HG02610 (cell line): ENCODE data around the gene CTBP1.
A peak's percentile ranks its signal among the peaks of the same experiment; 100 is the strongest.

ENCODE experiments used
- ATAC-seq: cut with Tn5 transposase; IDR thresholded peaks from one replicate; pipeline ENCODE4 v1.9.1; 2021; ENCODE audit warnings: mild to moderate bottlenecking, moderate library complexity; ENCODE audit not compliant: unreplicated experiment

The CTBP1 gene

DNA sequence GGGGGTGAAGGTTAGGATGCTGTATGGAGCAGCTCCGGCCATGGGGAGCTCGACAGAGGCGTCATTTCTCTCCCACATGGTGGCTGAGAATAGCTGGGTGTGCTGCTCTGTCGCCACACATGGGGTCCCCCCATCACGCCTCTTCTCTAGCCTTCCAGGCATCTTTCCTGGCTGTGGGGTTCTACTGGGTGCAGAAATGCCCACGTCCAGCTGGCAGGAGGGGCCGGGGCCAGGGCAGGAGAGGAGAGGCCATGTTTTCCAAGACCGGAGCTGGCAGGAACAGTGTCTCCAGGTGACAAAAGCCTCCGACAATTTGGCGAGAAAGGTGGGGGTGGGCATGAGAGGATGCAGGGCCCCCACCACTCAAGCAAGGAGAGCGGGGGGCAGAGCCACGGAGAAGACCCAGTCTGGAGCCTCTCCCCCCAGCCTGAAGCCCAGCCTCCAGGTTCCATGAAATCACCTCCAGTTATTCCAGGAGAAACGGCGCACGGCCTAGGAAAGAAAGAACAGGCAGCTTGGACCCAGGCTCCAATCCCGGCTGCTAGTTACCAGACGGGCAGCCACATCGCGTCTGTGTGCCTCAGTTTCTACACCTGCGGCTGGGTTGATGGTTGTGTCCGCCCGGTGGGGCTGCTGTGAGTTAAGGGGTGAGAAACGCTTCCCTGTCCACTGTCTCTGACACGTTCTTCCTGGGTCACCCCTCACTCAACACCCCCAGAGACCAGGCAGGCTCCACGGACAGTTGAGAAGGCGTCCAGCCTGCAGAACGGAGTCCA is 49.2 kb downstream of the CTBP1 start:
- ATAC-seq, result no peak

DNA sequence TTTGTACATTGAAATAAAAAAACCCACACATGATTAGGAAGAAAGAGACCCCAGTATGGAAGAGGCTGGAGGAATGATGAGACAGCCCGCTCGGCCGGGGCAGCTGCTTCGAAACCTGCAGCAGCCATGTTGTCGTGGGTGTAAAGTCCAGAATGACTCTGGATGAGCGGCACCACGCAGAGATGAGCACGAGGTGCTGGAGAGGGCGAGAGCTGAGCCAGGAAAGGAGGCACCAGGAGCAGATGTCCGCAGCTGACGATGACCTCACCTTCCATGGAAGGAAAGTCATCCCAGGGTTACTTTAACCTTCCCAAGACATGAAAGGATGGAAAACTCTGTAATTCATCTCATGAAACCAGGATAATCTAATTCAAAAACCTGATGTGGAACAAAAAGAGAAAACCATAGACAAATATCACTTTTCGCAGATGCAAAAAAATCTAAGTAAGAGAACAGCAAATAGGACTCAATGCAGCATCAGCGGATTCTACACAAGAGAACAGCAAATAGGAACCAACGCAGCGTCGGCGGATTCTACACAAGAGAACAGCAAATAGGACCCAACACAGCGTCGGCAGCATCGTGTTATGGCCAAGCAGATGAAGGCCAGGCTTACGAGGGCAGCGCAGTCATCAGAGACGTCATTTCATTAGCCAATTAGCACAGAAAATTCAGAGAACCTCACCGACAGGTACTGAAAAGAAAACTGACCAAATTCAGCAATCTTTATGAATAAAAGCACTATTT is 50.7 kb downstream of the CTBP1 start:
- no peak for ATAC-seq

DNA sequence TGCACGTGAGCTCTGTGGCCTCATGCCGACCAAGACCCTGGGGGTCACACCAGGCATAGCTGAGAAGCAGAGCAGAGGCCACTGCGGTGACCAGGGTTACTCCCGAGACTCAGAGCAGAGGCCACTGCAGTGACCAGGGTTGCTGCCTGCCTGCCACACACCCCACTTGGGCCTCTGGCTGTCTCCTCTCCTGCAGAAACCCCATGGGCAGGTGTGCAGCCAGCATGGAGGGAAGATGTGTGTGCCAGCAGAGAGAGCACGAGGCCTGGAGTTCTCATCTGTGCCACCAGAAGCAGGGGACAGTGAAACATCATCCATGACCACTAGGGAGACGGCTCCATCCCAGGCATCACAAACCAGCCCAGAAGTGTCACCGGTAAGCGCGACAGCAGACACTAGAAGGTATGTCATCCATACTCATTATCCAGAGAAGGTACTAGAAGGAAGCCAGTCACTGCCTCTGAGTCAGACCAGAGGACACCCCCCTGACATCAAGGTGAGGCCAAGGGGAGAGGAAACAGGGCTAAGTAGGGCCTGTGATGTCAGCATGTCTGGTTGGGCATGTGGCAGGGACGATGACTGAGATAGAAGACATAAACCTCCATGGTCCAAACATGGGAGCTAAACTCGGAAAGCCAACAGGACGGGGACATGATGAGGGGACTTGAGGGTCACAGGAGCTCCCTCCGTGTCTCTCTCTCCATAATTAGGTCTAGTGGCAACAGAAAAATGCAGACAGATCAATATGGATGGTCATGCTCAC is 52.3 kb downstream of the CTBP1 start:
- no peak for ATAC-seq

DNA sequence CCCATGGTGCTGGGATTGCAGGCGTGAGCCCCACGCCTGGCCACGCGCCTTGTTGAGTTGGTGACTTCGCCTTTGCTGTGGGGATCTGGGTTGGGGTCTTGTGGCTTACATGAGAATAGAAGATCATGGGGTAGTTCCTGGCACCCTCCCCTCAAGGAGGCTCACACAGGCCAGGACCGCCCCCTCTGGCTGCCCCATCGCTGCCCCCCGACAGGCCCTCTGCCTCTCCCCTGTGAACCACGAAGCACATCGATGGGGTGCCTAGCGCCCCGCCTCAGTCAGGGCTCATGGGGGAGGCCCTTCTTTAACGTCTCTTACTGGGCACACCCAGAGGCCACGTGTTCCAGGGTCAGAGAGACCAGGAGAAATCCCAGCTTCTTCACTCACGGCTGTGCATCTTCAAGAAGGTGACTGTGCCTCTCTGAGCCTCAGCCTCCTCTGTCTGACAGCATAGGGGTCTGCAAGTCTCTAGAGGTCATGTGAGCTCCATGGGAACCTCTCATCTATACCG is 53.0 kb downstream of the CTBP1 start:
- no peak for ATAC-seq

DNA sequence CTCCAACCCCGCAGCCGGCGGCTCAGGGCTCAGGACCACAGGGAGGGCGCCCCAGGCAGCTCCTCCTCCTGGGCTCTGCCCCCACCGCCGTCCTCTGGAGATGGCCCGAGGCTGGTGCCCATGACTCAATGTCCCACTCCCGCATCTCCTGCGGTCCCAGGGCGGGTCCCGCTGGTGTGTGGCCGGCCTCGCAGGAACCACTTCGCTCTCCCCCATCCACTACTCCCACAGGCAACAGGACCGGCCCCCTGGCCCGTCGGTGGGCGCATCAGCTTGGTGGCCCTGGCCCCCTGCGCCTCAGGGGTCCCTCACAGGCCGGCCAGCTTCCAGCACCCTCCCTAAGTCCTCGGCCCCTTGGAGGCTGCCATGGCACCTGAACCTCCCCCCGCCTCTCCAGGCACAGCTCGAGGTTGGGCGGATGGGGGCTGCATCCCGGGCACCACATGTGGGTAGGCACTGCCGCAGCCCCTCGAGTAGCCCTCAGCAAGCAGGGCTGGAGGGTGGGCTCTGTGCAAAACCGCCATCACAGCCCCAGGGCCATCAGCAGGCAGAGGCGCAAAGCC is 53.7 kb downstream of the CTBP1 start:
- no peak for ATAC-seq

DNA sequence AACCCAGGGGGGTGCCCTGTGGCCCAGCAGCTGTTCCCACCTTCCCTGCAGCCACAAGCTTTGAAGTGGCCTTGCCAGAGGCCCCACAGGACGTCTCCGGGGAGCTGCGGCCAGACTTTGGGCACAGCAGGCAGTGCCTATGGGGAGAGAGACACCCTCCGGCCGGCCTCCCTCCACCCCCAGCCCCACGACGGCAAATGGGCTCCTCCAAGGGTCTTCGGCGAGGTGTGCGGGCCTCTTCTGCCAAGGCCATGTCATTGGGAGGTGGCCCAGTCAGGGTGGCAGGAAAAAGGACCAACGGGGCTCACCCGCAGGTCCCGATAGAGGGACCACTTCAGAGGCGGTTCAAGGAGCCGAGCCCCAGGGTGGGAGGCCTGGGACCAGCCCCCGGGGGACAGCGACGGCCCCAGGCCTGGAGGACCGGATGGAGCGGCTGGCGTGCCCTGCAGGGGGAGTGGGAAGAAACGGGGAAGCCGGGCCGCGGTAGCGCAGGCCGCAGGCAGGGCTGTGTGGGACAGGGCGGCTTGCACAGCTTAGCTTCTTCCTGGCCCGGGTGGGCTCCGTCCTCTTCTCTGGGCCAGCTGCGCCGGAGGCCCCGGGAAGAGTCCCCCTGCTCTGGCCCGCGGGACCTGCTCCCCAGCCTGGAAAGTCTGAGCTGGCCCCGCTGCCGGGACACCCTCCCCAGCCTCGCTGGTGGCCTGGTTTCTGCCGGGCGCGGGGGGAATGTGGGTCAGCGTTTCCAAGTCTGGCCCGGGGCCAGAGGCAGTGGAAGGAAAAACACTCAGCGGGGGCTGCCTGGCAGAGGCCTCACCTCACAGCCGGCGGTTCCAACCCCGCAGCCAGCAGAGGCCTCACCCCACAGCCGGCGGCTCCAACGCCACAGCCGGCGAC is 54.7 kb downstream of the CTBP1 start:
- no peak for ATAC-seq

DNA sequence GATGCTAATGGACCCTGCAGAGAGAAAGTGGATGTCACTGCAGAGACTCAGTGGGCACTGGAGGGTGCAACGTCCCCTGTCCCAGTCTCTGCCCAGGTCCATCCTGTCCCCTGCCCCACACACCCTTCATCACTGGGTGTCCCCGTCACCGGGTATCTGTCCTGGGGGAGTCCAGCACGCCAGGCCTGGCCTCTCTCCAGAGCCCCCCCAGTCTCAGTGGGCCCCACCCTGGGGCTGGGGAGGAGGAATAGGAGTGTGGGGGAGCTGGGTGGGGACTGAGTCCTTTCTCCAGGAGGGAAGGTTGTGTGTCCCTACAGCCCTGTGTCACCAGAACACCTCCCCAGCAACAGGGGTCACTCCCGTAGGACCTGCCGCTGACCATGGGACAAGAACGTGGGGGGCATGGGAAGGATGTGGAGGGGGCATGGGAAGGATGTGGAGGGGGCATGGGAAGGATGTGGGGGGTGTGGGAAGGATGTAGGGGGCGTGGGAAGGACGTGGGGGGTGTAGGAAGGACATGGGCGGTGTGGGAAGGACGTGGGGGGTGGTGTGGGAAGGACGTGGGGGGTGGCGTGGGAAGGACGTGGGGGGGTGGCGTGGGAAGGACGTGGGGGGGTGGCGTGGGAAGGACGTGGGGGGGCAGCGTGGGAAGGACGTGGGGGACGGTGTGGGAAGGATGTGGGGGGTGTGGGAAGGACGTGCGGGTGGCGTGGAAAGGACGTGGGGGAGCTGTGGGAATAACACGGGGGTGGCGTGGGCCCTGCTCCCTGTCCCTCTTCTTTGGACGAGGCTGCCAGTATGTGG is 55.5 kb downstream of the CTBP1 start:
- no peak for ATAC-seq

DNA sequence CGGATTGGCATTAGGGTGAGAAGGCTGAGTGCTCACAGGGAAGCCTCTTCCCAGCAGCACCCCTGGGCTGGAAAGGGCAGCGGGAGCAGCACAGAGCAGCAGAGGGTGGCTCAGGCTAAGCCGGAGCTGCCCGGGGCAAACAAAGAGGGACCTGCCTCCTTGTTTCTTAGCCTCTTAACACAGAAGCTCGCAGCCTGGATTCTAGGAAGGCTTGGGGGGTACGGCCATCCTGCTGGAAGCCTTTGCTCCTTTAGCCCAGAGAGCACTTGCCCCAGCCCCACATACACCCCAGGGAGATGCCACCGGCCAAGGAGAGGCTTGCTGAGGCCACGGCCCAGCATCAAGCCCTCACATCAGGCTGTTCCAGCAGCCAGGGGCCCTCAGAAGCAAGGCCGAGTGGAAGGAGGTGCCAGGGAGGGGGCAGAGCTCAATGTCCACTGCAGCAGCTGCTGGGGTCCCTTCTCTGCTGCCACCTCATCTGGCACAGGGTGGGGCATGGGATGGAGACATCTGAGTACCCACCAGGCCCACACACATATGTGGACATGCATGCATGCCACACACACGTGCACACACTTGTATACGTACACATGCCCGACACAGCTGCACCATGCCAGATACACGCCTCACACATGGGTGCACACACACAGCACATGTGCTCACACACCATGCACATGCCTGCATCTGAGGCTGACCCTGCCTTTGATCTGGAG is 56.3 kb downstream of the CTBP1 start:
- no peak for ATAC-seq

DNA sequence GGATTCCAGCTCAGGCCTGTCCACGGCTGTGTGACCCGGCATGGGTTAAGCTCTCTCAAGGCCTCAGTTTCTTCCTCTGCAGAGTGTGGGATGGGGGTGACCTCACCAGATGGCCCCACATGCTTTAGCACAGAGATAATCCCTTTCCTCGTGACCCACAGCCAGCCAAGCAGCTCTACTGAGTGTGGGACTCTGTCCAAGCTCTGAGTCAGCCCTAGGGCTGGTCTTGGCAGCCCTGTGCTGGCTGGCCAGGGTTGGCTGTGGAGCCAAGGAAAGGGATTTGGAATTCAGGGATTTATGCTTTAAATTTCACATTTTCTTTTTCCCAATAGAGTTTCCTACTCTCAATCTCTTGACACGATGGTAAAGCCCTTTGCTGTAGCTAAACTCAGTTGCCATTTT is 56.8 kb downstream of the CTBP1 start:
- no peak for ATAC-seq

DNA sequence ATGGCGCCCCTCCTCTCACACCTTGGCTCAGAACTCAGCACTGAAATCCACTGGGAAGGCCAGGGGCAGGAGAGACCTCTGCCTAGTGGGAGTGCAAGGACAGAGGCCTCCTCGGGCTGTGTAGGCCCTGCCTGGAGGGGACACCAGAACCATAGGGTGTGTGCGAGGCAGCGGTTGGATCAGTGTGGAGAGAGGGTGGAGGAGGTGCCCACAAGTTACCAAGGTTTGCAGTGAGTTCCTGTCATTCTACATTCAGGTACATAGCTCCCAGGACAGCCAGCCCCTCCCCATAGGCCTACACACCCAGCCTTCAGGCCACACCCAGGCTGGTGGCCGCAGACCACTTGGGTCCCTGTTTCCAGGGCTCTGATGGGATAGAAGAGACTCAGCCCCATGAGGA is 57.3 kb downstream of the CTBP1 start:
- no peak for ATAC-seq

DNA sequence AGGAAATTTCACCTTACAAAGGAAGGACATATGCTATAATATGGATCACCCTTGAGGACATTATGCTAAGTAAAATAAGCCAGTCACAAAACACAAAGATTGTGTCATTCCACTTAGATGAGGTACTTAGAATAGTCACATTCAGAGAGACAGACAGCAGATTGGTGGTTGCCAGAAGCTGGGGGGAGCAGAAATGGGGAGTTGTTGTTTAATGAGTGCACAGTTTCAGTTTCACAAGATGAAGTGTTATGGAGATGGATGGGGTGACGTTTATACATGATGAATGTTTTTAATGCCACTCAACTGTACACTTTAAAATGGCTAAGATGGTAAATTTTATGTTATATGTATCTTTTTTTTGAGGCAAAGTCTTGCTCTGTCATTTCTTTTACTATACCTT is 61.7 kb downstream of the CTBP1 start:
- no peak for ATAC-seq

DNA sequence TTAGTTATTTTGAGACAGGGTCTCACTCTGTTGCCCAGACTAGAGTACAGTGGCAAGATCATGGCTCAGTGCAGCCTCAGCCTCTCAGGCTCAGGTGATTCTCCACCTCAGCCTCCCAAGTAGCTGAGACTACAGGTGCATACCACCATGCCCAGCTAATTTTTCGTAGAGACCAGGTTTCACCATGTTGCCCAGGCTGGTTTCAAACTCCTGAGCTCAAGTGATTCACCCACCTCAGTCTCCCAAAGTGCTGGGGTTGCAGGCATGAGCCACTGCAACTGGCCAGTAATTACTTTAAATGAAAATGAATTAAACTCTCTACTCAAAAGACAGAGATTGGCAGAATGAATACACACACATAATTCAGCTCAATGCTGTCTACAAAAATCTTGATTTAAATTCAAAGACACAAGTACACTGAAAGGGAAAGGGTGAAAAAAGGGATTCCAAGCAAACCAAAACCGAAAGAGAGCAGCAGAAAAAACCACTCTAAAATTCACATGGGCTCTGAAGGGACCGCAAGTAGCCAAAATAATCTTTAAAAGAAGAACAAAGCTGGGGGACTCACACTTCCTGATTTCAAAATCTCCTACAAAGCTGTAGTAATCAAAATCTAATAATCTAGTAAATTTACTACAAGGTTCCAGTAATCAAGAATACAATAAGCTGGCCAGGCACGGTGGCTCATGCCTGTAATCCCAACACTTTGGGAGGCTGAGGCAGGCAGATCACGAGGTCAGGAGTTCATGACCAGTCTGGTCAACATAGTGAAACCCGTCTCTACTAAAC is 64.8 kb downstream of the CTBP1 start:
- peak; percentile 53 for ATAC-seq

DNA sequence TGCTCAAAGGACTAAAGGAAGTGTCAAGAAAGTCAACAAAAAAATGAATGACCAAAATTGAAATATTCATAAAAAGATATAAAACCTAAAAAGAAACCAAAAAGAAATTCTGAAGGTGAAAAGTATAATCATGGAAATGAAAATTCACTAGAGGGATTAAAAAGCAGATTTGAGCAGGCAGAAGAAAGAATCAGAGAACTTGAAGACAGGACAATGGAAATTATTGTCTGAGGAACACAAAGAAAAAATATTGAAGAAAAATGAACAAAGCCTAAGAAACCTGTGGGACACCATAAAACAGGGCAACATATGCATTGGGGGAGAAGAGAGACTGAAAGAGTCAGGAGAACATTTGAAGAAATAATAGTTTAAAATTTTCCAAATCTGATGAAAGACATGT is 66.6 kb downstream of the CTBP1 start:
- no peak for ATAC-seq

DNA sequence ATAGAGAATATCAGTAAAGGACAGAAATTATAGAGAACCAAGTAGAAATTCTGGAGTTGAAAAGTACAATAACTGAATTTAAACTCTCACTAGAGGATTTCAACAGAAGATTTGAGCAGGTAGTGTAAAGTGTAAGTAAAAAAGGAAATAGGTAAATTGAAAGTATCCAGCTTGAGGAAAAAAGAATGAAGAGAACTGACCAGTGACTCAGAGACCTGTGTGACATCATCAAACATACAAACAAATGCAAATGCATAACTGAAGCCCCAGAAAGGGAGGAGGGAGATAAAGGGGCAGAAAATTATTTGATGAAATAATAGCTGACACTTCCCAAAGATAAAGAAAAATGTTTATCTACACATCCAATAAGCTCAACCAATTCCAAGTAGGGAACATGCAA is 68.3 kb downstream of the CTBP1 start:
- ATAC-seq, result no peak

DNA sequence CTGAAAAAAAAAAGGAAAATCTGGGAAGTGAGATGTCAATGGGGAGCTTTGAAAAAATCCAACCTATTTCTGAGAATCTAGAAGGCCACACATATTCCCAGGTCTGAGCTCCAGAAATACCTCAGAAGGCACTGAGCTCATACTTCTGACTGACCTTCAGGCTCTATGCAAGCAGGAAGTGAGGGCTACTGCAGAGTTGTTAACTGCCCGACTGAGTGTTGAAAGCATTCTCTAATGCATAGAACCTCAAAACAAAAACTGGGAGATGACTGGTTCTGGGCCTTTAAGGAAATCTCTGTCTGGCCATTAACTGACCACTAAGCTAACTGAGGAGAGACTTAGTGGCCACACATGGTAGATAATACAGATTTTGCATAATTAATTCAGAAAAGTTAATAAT is 69.0 kb downstream of the CTBP1 start:
- no peak for ATAC-seq

DNA sequence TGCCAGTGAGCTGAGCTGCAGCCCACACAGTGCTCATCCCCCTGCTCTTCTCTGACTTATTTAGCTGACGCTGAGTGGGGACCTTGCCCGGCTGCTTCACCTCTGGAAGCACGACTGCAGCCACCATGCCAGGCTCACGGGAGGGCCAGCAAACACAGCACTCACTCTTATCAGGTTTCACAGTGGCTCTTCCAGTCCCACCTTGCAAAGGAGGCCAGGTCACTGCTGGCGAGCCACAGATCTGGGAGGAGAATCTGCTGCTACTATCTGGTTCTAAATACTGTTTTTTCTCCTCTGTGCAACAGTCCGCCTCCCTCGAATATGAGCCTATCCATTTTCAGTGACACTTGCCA is 69.9 kb downstream of the CTBP1 start:
- no peak for ATAC-seq

DNA sequence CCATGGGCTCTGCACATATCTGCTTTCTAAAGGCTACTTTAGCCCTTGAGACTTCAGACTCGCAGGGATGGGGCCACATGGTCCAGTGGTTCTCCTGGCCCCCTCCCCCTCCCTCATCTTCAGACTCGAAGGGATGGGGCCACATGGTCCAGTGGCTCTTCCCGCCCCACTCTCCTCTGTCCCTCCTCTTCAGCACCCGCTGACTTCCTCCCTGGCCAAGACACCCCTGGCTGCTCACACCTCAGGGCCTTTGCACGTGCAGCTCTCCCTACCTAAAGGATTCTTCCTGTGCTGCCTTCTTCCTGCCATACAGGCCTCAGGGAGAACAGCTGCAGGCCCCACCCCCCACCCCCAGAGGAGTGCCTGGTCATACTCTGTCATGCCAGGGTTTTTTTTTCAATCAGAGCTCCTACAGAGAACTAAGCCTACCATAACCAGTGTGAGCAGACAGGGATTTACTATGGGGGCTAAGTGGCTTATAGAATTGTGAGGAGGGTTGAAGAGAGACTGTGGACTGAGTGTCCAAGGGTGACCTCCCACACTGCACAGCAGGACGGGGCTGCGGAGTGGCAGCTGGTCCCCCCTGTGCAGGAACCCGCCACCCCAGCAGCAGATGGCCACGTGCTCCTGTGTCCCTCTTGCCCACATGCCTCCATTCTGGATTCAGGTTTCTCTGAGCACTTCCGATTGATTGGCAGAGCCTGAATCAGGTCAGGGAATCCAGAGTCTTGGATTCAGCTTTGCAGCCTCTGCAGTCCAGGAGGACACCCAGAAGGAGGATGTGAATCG is 70.4 kb downstream of the CTBP1 start:
- no peak for ATAC-seq
